GM19238 (cell line): Measurements from ENCODE around the gene ACOX3.

ENCODE experiments used
- DNase-seq: peaks from one replicate; pipeline ENCODE4 v3.0.0; 2011; ENCODE audit warnings: low spot score; ENCODE audit not compliant: insufficient read length

The ACOX3 gene

GRCh38 chr4:8323947-8324555, 116.5 kb downstream of the ACOX3 start:
- DNase-seq, result no peak

DNA sequence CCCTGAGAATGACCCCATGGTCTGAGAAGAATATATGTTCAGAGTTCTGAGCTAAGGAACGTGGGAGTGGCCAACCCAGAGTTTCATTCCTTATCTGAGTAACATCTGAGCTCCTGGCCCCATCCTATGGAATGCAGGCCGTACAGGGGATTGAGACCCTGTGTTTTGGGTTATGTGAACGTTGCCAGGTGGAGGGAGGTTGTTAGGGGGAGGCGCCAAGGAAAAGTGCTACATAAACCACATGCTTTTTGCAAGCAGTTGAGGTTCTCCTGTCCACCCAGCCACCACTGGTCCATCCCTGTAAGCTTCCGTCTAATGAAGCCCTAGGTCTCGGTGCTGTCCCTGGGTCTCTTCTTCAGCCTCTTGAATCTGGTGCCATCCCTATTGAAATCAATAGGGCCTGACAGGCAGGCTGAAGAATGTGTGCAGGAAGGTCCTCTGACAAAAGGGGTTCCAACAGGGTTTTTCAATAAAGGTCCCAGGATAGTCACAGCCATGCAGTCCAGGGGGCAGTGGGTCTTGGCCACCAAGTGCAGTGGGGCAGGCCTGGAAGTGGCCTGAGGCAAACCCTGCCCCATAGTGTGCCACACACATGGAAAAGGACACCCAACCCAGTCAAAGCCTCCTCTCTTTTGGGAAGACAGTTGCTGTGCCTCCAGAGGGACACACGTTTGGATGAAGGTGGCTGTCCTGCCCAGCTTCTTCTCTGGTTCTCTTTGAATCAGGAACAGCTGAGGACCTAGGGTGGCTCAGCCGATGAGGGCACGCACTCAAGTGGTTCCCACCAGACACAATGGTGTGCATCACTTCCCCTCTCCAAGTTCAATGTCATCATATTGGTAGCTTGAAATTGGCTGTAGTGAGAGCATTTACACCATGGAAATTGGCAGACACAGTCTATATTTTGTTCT, 117.5 kb downstream of the ACOX3 start:
- DNase-seq, result no peak

- DNase-seq, result no peak
Observed at GRCh38 chr4:8321771-8322170, 118.8 kb downstream of the ACOX3 start.

DNA sequence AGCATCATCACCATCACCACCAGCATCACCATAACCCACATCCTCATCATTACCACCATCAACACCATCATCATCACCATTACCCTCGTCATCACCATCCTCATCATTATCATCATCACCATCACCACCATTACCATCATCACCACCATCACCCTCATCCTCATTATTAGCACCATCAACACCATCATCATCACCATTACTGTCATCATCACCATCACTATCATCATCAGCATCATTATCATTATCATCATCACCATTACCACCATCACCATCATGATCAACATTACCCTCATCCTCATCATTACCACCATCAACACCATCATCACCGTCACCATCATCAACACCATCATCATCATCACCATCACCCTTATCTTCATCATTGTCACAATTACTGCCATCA, 119.3 kb downstream of the ACOX3 start:
- no peak for DNase-seq

DNA sequence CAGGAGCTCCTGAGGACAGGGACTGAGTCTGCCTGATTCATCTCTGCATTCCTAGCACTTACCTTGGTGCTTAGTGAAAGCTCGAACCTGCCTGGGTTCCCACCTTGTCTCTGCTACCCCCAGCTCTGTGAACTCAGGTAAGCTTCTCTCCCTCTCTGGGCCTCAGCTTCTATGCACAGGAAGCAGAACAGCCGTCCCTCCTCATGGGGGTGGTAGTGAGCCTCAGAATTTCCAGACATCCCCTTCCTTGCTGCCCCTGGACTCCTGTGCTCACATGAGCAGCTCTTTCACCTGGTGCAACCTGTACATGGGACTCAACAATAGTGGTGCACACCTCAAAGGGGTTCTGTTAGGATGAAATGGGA, 120.2 kb downstream of the ACOX3 start:
- DNase-seq, result no peak

DNA sequence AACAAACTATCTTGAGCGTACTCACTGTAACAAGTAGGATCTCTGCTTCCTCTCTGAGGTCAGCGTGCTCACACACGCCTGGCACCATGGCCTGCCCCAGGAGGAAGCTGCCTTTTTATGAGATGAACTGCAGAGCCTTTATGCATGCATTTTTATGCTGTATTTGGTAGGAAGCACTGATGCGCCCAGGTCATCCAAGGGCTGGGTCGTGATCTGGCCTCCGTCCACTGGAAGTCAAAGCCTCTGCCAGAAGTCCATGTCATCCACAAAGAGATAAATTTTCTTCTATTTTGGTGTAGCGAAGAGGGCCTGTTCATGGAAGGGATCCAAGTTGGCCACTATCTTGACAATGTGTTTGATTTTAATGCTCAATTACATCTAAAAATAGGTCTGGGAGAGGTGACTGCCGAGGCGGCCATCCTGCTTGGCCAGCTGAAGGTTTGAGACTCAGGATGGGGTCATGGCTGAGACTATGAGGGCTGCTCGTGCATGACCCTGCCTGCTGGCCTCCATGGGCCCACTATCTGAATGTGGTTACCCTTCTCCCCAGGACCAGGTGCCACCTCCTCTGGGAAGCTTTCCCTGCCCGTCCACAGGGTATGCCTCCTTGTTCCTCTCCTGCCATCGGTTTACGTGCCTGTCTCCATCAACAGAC, 120.7 kb downstream of the ACOX3 start:
- DNase-seq, result no peak

- DNase-seq, result no peak
Observed at GRCh38 chr4:8319061-8319460, 121.5 kb downstream of the ACOX3 start.

GRCh38 chr4:8318509-8318908, 122.0 kb downstream of the ACOX3 start:
- DNase-seq, result no peak

- DNase-seq, result no peak
Observed at GRCh38 chr4:8317474-8317873, 123.0 kb downstream of the ACOX3 start.

GRCh38 chr4:8316911-8317351, 123.6 kb downstream of the ACOX3 start:
- no peak for DNase-seq
